GM12874 (cell line): ENCODE measurements around the gene PIK3C3.
A peak's percentile ranks its signal among the peaks of the same experiment; 100 is the strongest.

Experiments used
- CTCF ChIP-seq: IDR thresholded peaks from 2 replicates; pipeline ENCODE4 v1.5.1; 2011; ENCODE audit warnings: low read depth, mild to moderate bottlenecking, control low read depth, low read length, moderate library complexity; ENCODE audit not compliant: insufficient read depth

Gene PIK3C3

GRCh38 chr18:41954827-41955613, at the start of gene PIK3C3:
TSS of gene PIK3C3 (plus strand) at chr18:41955234. CDS start at chr18:41955292, 58 bp downstream.
- TF ChIP-seq CTCF, result no peak

- TF ChIP-seq CTCF, result no peak
These were observed 49.1 kb upstream of the PIK3C3 start for GRCh38 chr18:41905786-41906527.

GRCh38 chr18:41906528-41907146, 48.4 kb upstream of the PIK3C3 start:
- TF ChIP-seq CTCF, result peak; percentile 19; the same call in 1 of the 2 replicates

GRCh38 chr18:41917181-41917580, 37.9 kb upstream of the PIK3C3 start:
- TF ChIP-seq CTCF, result no peak

GRCh38 chr18:41921770-41922169, 33.3 kb upstream of the PIK3C3 start:
- TF ChIP-seq CTCF, result no peak

GRCh38 chr18:41922176-41922575, 32.9 kb upstream of the PIK3C3 start:
- TF ChIP-seq CTCF, result no peak

- TF ChIP-seq CTCF, result no peak
These were observed 32.2 kb upstream of the PIK3C3 start for GRCh38 chr18:41922841-41923240.
